Suppressor macrophage treated with lipopolysaccharide for 1 hour (primary cell): ENCODE measurements around the gene TBC1D3B.
"Not testable (repeated sequence)": the region's sequence is repeated elsewhere in the genome, so short reads cannot be mapped to it uniquely, and the experiment has no call there.

Experiments used
- DNase-seq, 3 donors: peaks; one replicate each; pipeline ENCODE4 v3.0.0-alpha.2; 2020 to 2022

TBC1D3B gene

GRCh38 chr17:36176536-36176935 lies at the start of gene TBC1D3B:
TSS of gene TBC1D3B (minus strand) at chr17:36176636. CDS start at chr17:36175050, 1,586 bp downstream.
- DNase-seq: not testable (repeated sequence)

- peak; percentile 51 to 75 (median 61) for DNase-seq
Measured at GRCh38 chr17:36222967-36223366, 46.5 kb upstream of the TBC1D3B start.

- peak; percentile 12 to 68 (median 27) for DNase-seq
Measured at GRCh38 chr17:36221581-36222100, 45.2 kb upstream of the TBC1D3B start.

GRCh38 chr17:36220737-36221580 lies 44.5 kb upstream of the TBC1D3B start:
- peak in 1 of 3 donors; percentile 60 for DNase-seq

- not testable (repeated sequence) for DNase-seq
Measured at GRCh38 chr17:36219556-36219955, 43.1 kb upstream of the TBC1D3B start.

GRCh38 chr17:36215406-36216308 lies 39.2 kb upstream of the TBC1D3B start:
- peak; percentile 68 to 93 (median 73) for DNase-seq

- peak in 2 of 3 donors; percentile 3 to 60 for DNase-seq
Measured at GRCh38 chr17:36214918-36215317, 38.5 kb upstream of the TBC1D3B start.

GRCh38 chr17:36213695-36214094 lies 37.3 kb upstream of the TBC1D3B start:
- peak in 1 of 3 donors; percentile 48 for DNase-seq

- DNase-seq: peak; percentile 76 to 95 (median 87)
Measured at GRCh38 chr17:36212966-36213365, 36.5 kb upstream of the TBC1D3B start.

- DNase-seq: no peak
Measured at GRCh38 chr17:36212272-36212605, 35.8 kb upstream of the TBC1D3B start.

GRCh38 chr17:36211484-36212271 lies 35.2 kb upstream of the TBC1D3B start:
- DNase-seq: peak; percentile 92 to 100 (median 95)

GRCh38 chr17:36210439-36211211 lies 34.2 kb upstream of the TBC1D3B start, which contains the start of gene CCL4L2:
TSS of gene CCL4L2 (plus strand) at chr17:36211063.
- DNase-seq: peak; percentile 85 to 100 (median 95)

- DNase-seq: peak in 1 of 3 donors; percentile 20
Measured at GRCh38 chr17:36209575-36209974, 33.1 kb upstream of the TBC1D3B start.

GRCh38 chr17:36207383-36207782 lies 30.9 kb upstream of the TBC1D3B start:
- not testable (repeated sequence) for DNase-seq

- DNase-seq: peak in 1 of 3 donors; percentile 54
Measured at GRCh38 chr17:36206486-36206821, 30.0 kb upstream of the TBC1D3B start.

GRCh38 chr17:36205637-36206485 lies 29.4 kb upstream of the TBC1D3B start:
- DNase-seq: peak in 2 of 3 donors; percentile 43 to 75

GRCh38 chr17:36204724-36205500 lies 28.5 kb upstream of the TBC1D3B start:
- peak in 1 of 3 donors; percentile 19 for DNase-seq

- DNase-seq: peak in 1 of 3 donors; percentile 66
Measured at GRCh38 chr17:36203335-36203734, 26.9 kb upstream of the TBC1D3B start.

GRCh38 chr17:36201506-36201905 lies 25.1 kb upstream of the TBC1D3B start:
- peak; percentile 44 to 71 (median 53) for DNase-seq

- not testable (repeated sequence) for DNase-seq
Measured at GRCh38 chr17:36201102-36201501, 24.7 kb upstream of the TBC1D3B start.
